Mesendoderm (in vitro differentiated cells): ENCODE results near the gene VEGFB.

Source experiments
- DNase-seq: peaks from one replicate; pipeline ENCODE4 v3.0.0; 2013
- H2AK5ac ChIP-seq: 2 replicates; pipeline ENCODE4 v1.6.1; 2013; ENCODE audit warnings: low read length, inconsistent platforms
- H2BK120ac ChIP-seq: 2 replicates; pipeline ENCODE4 v1.6.1; 2013; ENCODE audit warnings: low read depth, mild to moderate bottlenecking, low read length, moderate library complexity, mixed read lengths
- H2BK15ac ChIP-seq: replicated peaks from 2 replicates; pipeline ENCODE4 v1.6.1; 2013; ENCODE audit warnings: low read depth, mild to moderate bottlenecking, moderate library complexity
- H2BK5ac ChIP-seq: 2 replicates; pipeline ENCODE4 v1.6.1; 2013; ENCODE audit warnings: low read length, inconsistent platforms
- H3K18ac ChIP-seq: 2 replicates; pipeline ENCODE4 v1.6.1; 2013; ENCODE audit warnings: mild to moderate bottlenecking, low read length, mixed read lengths
- H3K23ac ChIP-seq: one replicate; pipeline ENCODE4 v1.6.1; 2013; ENCODE audit warnings: low read length
- H3K27ac ChIP-seq: 2 replicates; pipeline ENCODE4 v1.5.1; 2013; ENCODE audit warnings: low read depth, mild to moderate bottlenecking, inconsistent platforms, low read length, moderate library complexity
- H3K27me3 ChIP-seq: 2 replicates; pipeline ENCODE4 v1.6.1; 2013; ENCODE audit warnings: low read length, control low read depth, mild to moderate bottlenecking, inconsistent platforms; ENCODE audit not compliant: insufficient read depth, poor library complexity
- H3K36me3 ChIP-seq: 2 replicates; pipeline ENCODE4 v1.6.1; 2013; ENCODE audit warnings: low read length, inconsistent platforms; ENCODE audit not compliant: control insufficient read depth, insufficient read depth
- H3K4ac ChIP-seq: one replicate; pipeline ENCODE4 v1.6.1; 2013; ENCODE audit warnings: low read depth, mild to moderate bottlenecking, low read length, moderate library complexity
- H3K4me1 ChIP-seq: 2 replicates; pipeline ENCODE4 v1.6.1; 2013; ENCODE audit warnings: low read depth, low read length, inconsistent platforms; ENCODE audit not compliant: control insufficient read depth
- H3K4me2 ChIP-seq: 2 replicates; pipeline ENCODE4 v1.6.1; 2013; ENCODE audit warnings: low read length
- H3K4me3 ChIP-seq: 2 replicates; pipeline ENCODE4 v1.5.1; 2013; ENCODE audit warnings: mild to moderate bottlenecking, low read length
- H3K56ac ChIP-seq: one replicate; pipeline ENCODE4 v1.6.1; 2013; ENCODE audit warnings: low read length
- H3K79me1 ChIP-seq: 2 replicates; pipeline ENCODE4 v1.6.1; 2013; ENCODE audit warnings: low read length, inconsistent platforms
- H3K79me2 ChIP-seq: 2 replicates; pipeline ENCODE4 v1.6.1; 2013; ENCODE audit warnings: mild to moderate bottlenecking, low read length; ENCODE audit not compliant: control insufficient read depth, insufficient read depth
- H3K9ac ChIP-seq: 2 replicates; pipeline ENCODE4 v1.6.1; 2013; ENCODE audit warnings: low read length, inconsistent platforms
- H4K5ac ChIP-seq: one replicate; pipeline ENCODE4 v1.6.1; 2013; ENCODE audit warnings: low read length
- H4K8ac ChIP-seq: one replicate; pipeline ENCODE4 v1.6.1; 2013; ENCODE audit warnings: low read depth, mild to moderate bottlenecking, control low read depth, low read length, moderate library complexity
- WGBS: extraction: QIAGEN DNeasy Blood & Tissue Kit; methylation state at CpG from one replicate; pipeline ENCODE4 v1.1.7; 2013; ENCODE audit warnings: low lambda C conversion rate, missing lambda C conversion rate; ENCODE audit not compliant: insufficient coverage; ENCODE audit errors: extremely low coverage; 5-methylcytosine and 5-hydroxymethylcytosine counted together

Gene VEGFB

DNA sequence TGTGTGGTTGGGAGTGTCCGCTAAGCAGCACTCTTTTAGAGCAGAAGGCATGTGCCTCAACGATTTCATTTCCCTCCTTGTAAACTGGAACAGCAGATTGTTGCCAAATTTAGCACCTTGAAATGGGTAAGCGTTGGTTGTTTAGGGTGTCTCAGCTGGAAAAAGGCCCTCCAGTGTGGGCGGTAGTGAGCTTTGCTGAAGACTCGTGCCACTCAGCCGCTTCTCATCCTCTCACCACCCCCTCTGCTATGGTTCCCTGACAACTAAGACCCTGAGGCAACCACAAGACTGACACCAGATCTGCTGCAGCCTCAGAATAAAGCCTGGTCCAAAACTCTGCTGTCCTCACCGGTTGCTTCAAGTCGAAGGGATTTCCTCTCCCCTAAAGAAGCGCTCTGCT lies 37.8 kb upstream of the VEGFB start:
- H3K4ac ChIP-seq = no peak overlapping the region
- H2BK15ac ChIP-seq = no peak overlapping the region
- H2BK5ac ChIP-seq = no peak overlapping the region
- peaks cover 43% of the 10 kb centered on the region for H3K36me3 ChIP-seq
- peaks cover 10% of the 10 kb centered on the region for H3K79me2 ChIP-seq
- no peak overlapping the region for H4K5ac ChIP-seq
- no peak for DNase-seq
- no peak overlapping the region for H3K56ac ChIP-seq
- no peak overlapping the region for H3K27ac ChIP-seq
- no peak overlapping the region for H3K4me3 ChIP-seq
- no peaks in the 10 kb centered on the region for H3K4me1 ChIP-seq
- no CpG with 5 or more reads among the region's 9 CpGs for WGBS
- H3K79me1 ChIP-seq = peaks cover 12% of the 10 kb centered on the region
- H2BK120ac ChIP-seq = no peak overlapping the region
- H3K18ac ChIP-seq = no peak overlapping the region
- H2AK5ac ChIP-seq = no peak overlapping the region
- H3K23ac ChIP-seq = no peak overlapping the region
- no peak overlapping the region for H3K9ac ChIP-seq
- H3K4me2 ChIP-seq = no peak overlapping the region
- no peaks in the 10 kb centered on the region for H3K27me3 ChIP-seq
- no peak overlapping the region for H4K8ac ChIP-seq

DNA sequence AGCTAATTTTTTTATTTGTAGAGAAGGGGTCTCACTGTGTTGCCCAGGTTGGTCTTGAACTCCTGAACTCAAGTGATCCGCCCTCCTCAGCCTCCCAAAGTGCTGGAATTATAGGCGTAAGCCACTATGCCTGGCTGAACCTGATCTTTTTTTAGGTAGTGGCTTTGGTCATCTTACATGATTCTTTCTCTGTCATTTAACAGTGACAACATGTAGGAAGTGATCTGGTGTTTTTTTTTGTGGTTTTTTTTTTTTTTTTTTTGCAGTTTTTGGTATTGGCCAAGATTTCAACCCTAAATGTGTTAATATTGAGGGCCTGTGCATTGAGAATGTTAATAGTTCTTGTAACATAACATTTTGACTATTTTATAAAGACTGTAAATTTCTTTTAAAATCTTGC lies 35.9 kb upstream of the VEGFB start:
- no CpG with 5 or more reads among the region's 2 CpGs for WGBS
- Histone ChIP-seq H3K36me3 (peaks cover 45% of the 10 kb centered on the region), H3K23ac (no peak overlapping the region)

DNA sequence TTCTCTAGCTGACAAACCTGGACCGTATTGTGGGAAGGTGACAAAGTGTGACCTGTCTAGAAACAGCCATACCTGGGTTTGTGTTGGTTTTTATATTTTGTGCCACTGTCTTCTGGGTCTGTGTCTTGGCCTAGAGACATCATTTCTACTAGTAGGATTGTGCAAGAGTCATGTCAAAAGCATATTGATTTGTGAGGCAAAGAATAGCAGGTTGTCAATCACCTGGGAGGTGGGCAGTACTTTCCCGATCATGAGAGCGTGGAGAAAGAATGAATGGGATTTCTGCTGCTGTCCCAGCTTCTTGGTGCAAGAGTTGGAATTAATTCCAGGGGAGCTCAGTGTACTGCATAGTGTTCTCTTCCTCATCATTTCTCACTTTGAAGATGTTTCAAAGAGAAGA lies 32.8 kb upstream of the VEGFB start:
- Histone ChIP-seq H3K27ac (no peak overlapping the region), H2BK5ac (no peak overlapping the region), H2BK15ac (no peak overlapping the region), H3K18ac (no peak overlapping the region), H3K79me1 (peaks cover 3% of the 10 kb centered on the region), H3K79me2 (no peaks in the 10 kb centered on the region), H3K4ac (no peak overlapping the region), H3K4me2 (no peak overlapping the region), H3K23ac (no peak overlapping the region), H3K9ac (no peak overlapping the region), H2BK120ac (no peak overlapping the region), H2AK5ac (no peak overlapping the region), H4K5ac (no peak overlapping the region), H3K27me3 (no peaks in the 10 kb centered on the region), H3K36me3 (peaks cover 37% of the 10 kb centered on the region), H3K4me3 (no peak overlapping the region), H3K4me1 (no peaks in the 10 kb centered on the region), H3K56ac (no peak overlapping the region), H4K8ac (no peak overlapping the region)
- no peak for DNase-seq
- no CpG with 5 or more reads among the region's 3 CpGs for WGBS

More for the DNA sequence above, 35.9 kb upstream of the VEGFB start:
- H3K4me3 ChIP-seq = no peak overlapping the region
- no peak for DNase-seq
- H2BK5ac ChIP-seq = no peak overlapping the region
- H4K5ac ChIP-seq = no peak overlapping the region
- H3K4me1 ChIP-seq = no peaks in the 10 kb centered on the region
- no peak overlapping the region for H3K18ac ChIP-seq
- no peak overlapping the region for H3K9ac ChIP-seq
- no peak overlapping the region for H4K8ac ChIP-seq
- H2AK5ac ChIP-seq = no peak overlapping the region
- H2BK15ac ChIP-seq = no peak overlapping the region
- no peak overlapping the region for H3K4me2 ChIP-seq
- H3K4ac ChIP-seq = no peak overlapping the region
- H2BK120ac ChIP-seq = no peak overlapping the region
- H3K79me1 ChIP-seq = peaks cover 3% of the 10 kb centered on the region
- H3K56ac ChIP-seq = no peak overlapping the region
- no peaks in the 10 kb centered on the region for H3K27me3 ChIP-seq
- no peaks in the 10 kb centered on the region for H3K79me2 ChIP-seq
- no peak overlapping the region for H3K27ac ChIP-seq

DNA sequence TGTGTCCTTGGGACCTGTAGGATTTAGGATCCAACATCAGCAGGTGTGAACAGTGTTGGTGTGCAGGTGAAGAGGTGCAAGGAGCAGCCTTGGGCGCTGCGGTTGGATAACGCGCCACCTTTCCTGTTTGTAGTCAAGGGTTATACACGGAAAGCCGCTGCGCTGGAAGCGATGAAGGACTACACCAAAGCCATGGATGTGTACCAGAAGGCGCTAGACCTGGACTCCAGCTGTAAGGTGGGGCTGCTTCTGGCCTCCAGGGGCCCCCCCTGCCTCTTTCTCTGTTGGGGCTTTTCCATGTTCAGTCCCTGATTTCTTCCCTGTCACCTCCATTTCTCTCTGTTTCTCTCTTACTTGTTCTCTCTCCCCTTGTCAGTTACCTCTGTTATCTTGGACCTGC lies 31.4 kb upstream of the VEGFB start:
- H3K4me3 ChIP-seq = no peak overlapping the region
- no peak for DNase-seq
- H3K56ac ChIP-seq = no peak overlapping the region
- H3K36me3 ChIP-seq = peaks cover 30% of the 10 kb centered on the region
- no peak overlapping the region for H2BK5ac ChIP-seq
- H3K79me2 ChIP-seq = no peaks in the 10 kb centered on the region
- H3K27me3 ChIP-seq = no peaks in the 10 kb centered on the region
- H4K8ac ChIP-seq = no peak overlapping the region
- no peak overlapping the region for H3K9ac ChIP-seq
- no peak overlapping the region for H2BK120ac ChIP-seq
- H3K18ac ChIP-seq = no peak overlapping the region
- no peak overlapping the region for H3K23ac ChIP-seq
- no peak overlapping the region for H2AK5ac ChIP-seq
- H4K5ac ChIP-seq = no peak overlapping the region
- H2BK15ac ChIP-seq = no peak overlapping the region
- peaks cover 3% of the 10 kb centered on the region for H3K79me1 ChIP-seq
- no peak overlapping the region for H3K27ac ChIP-seq
- no CpG with 5 or more reads among the region's 9 CpGs for WGBS
- H3K4me2 ChIP-seq = no peak overlapping the region
- H3K4ac ChIP-seq = no peak overlapping the region
- H3K4me1 ChIP-seq = no peaks in the 10 kb centered on the region

DNA sequence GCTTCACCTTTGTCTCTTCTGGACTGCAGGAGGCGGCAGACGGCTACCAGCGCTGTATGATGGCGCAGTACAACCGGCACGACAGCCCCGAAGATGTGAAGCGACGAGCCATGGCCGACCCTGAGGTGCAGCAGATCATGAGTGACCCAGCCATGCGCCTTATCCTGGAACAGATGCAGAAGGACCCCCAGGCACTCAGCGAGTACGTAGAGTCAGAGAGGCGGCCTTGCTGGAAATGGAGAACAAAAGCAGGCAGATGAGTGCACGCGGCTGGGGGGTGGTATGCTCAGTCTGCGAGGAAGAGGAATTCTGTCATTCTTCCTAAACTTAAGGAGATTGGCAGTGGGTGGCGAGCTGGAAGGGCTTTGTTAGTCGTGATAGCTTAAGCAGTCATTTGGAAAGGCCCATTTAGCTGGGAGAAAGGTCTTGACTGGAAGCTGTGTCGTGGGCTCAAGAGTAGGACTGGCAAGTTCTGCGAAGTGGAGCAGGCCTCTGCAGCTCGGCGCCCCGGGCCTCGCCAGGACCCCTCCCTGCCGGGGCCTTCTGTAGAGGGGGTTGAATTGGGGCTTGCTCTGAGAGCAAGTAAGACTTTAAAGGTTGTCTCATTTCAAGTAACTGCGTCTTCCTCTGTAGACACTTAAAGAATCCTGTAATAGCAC lies 30.8 kb upstream of the VEGFB start:
- DNase-seq = no peak
- WGBS = no CpG with 5 or more reads among the region's 27 CpGs
- Histone ChIP-seq H4K5ac (no peak overlapping the region), H2BK120ac (no peak overlapping the region), H3K79me1 (peaks cover 3% of the 10 kb centered on the region), H3K4me1 (no peaks in the 10 kb centered on the region), H3K27ac (no peak overlapping the region), H3K56ac (no peak overlapping the region), H3K9ac (no peak overlapping the region), H3K4me2 (no peak overlapping the region), H3K79me2 (no peaks in the 10 kb centered on the region), H3K4me3 (no peak overlapping the region), H2BK5ac (no peak overlapping the region), H4K8ac (no peak overlapping the region), H2BK15ac (no peak overlapping the region), H2AK5ac (no peak overlapping the region), H3K36me3 (peaks cover 30% of the 10 kb centered on the region), H3K18ac (no peak overlapping the region), H3K4ac (no peak overlapping the region), H3K23ac (no peak overlapping the region), H3K27me3 (no peaks in the 10 kb centered on the region)

DNA sequence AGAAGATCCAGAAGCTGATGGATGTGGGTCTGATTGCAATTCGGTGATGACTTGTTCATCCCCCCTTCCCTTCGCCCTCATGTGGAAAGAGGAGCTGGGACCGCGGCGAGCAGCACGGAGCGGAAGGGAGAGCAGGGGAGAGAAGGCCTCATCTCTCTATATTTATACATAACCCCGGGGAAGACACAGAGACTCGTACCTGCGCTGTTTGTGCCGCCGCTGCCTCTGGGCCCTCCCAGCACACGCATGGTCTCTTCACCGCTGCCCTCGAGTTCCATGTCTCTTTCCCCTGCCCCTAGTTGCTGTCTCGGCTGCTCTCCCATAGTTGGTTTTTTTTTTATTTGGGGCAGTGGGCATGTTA lies 30.3 kb upstream of the VEGFB start:
- Histone ChIP-seq H4K8ac (no peak overlapping the region), H3K79me2 (no peaks in the 10 kb centered on the region), H3K27me3 (no peaks in the 10 kb centered on the region), H2BK15ac (no peak overlapping the region), H3K4me2 (no peak overlapping the region), H3K27ac (no peak overlapping the region), H3K18ac (no peak overlapping the region), H3K23ac (no peak overlapping the region), H2BK120ac (no peak overlapping the region), H4K5ac (no peak overlapping the region), H2BK5ac (no peak overlapping the region), H3K4me3 (no peak overlapping the region), H3K9ac (no peak overlapping the region), H3K4me1 (no peaks in the 10 kb centered on the region), H3K56ac (no peak overlapping the region), H3K36me3 (peaks cover 30% of the 10 kb centered on the region), H2AK5ac (no peak overlapping the region), H3K4ac (no peak overlapping the region), H3K79me1 (peaks cover 3% of the 10 kb centered on the region)
- DNase-seq = no peak
- WGBS = no CpG with 5 or more reads among the region's 16 CpGs
